GM19023 (cell line): Measurements from ENCODE around the gene NMNAT3.
A peak's percentile ranks its signal among the peaks of the same experiment; 100 is the strongest.

Source experiments
- ATAC-seq: cut with Tn5 transposase; IDR thresholded peaks from one replicate; pipeline ENCODE4 v1.9.1; 2021; ENCODE audit warnings: mild to moderate bottlenecking, moderate library complexity; ENCODE audit not compliant: unreplicated experiment

NMNAT3 gene

GRCh38 chr3:139677388-139678155 is at the start of gene NMNAT3:
Gene NMNAT3 (minus strand): TSS chr3:139677972. CDS start chr3:139627724, 50,248 bp downstream.
- peak; percentile 98 for ATAC-seq

- ATAC-seq: no peak
Observed at GRCh38 chr3:139721370-139721769, 43.6 kb upstream of the NMNAT3 start.

GRCh38 chr3:139718415-139718814 is 40.6 kb upstream of the NMNAT3 start:
- ATAC-seq: no peak

- no peak for ATAC-seq
Observed at GRCh38 chr3:139716908-139717485, 39.2 kb upstream of the NMNAT3 start.

- ATAC-seq: no peak
Observed at GRCh38 chr3:139715743-139716360, 38.1 kb upstream of the NMNAT3 start.

GRCh38 chr3:139715166-139715565 is 37.4 kb upstream of the NMNAT3 start:
- no peak for ATAC-seq

GRCh38 chr3:139710212-139710611 is 32.4 kb upstream of the NMNAT3 start:
- no peak for ATAC-seq

- no peak for ATAC-seq
Observed at GRCh38 chr3:139705631-139706030, 27.9 kb upstream of the NMNAT3 start.

GRCh38 chr3:139696314-139696604 is 18.5 kb upstream of the NMNAT3 start:
- no peak for ATAC-seq

- no peak for ATAC-seq
Observed at GRCh38 chr3:139695426-139696313, 17.9 kb upstream of the NMNAT3 start.

- no peak for ATAC-seq
Observed at GRCh38 chr3:139695007-139695406, 17.2 kb upstream of the NMNAT3 start.

- no peak for ATAC-seq
Observed at GRCh38 chr3:139694542-139694941, 16.8 kb upstream of the NMNAT3 start.

- no peak for ATAC-seq
Observed at GRCh38 chr3:139691619-139692018, 13.8 kb upstream of the NMNAT3 start.

GRCh38 chr3:139689708-139690228 is 12.0 kb upstream of the NMNAT3 start:
- ATAC-seq: no peak

- ATAC-seq: no peak
Observed at GRCh38 chr3:139689122-139689521, 11.3 kb upstream of the NMNAT3 start.

GRCh38 chr3:139687431-139687830 is 9.7 kb upstream of the NMNAT3 start:
- ATAC-seq: no peak

GRCh38 chr3:139686624-139687023 is 8.9 kb upstream of the NMNAT3 start:
- ATAC-seq: no peak

- ATAC-seq: no peak
Observed at GRCh38 chr3:139686206-139686605, 8.4 kb upstream of the NMNAT3 start.

- no peak for ATAC-seq
Observed at GRCh38 chr3:139679220-139679775, 1.5 kb upstream of the NMNAT3 start.

GRCh38 chr3:139676632-139677387 is 962 bp downstream of the NMNAT3 start:
- ATAC-seq: no peak
